ENCODE results near the gene TEAD1.

TEAD1 gene

DNA sequence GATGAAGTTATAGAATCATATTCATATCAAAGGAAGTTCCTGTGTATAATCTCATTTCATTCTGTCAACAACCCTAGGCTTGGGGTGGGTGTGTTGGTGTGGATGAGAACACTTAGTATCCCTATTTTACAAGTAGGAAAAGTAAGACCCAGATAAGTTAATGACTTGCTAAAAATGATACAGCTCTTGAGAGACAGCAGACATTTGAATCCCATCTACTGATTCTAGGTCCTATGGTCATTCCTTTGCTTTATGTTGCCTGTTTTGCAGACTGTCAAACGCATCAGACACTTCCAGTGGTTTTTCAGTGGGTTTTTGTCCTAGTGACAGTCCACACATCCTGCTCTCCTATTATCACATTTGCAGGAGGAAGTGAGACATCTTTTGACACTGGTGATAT, 153.1 kb downstream of the TEAD1 start:
- Histone ChIP-seq H3K36me3 (ENCODE audit: low read depth) (no peaks in the 10 kb centered on the region), H3K9me3 (ENCODE audit: severe bottlenecking) (no peaks in the 10 kb centered on the region), H3K27ac (ENCODE audit: poor library complexity, severe bottlenecking) (peak overlapping the region; percentile 67), H3K4me3 (ENCODE audit: severe bottlenecking) (no peak overlapping the region), H3K4me1 (ENCODE audit: insufficient read depth, poor library complexity, severe bottlenecking) (peaks cover 36% of the 10 kb centered on the region), H3K27me3 (ENCODE audit: insufficient read depth, poor library complexity, severe bottlenecking) (no peaks in the 10 kb centered on the region)
- ATAC-seq (ENCODE audit: low read depth) (no peak), DNase-seq (ENCODE audit: low spot score) (no peak)
- TF ChIP-seq, protein P1, sequence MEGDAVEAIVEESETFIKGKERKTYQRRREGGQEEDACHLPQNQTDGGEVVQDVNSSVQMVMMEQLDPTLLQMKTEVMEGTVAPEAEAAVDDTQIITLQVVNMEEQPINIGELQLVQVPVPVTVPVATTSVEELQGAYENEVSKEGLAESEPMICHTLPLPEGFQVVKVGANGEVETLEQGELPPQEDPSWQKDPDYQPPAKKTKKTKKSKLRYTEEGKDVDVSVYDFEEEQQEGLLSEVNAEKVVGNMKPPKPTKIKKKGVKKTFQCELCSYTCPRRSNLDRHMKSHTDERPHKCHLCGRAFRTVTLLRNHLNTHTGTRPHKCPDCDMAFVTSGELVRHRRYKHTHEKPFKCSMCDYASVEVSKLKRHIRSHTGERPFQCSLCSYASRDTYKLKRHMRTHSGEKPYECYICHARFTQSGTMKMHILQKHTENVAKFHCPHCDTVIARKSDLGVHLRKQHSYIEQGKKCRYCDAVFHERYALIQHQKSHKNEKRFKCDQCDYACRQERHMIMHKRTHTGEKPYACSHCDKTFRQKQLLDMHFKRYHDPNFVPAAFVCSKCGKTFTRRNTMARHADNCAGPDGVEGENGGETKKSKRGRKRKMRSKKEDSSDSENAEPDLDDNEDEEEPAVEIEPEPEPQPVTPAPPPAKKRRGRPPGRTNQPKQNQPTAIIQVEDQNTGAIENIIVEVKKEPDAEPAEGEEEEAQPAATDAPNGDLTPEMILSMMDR (IDR thresholded peaks at IDR 0.05; ENCODE audit: poor library complexity, severe bottlenecking) = no peak

DNA sequence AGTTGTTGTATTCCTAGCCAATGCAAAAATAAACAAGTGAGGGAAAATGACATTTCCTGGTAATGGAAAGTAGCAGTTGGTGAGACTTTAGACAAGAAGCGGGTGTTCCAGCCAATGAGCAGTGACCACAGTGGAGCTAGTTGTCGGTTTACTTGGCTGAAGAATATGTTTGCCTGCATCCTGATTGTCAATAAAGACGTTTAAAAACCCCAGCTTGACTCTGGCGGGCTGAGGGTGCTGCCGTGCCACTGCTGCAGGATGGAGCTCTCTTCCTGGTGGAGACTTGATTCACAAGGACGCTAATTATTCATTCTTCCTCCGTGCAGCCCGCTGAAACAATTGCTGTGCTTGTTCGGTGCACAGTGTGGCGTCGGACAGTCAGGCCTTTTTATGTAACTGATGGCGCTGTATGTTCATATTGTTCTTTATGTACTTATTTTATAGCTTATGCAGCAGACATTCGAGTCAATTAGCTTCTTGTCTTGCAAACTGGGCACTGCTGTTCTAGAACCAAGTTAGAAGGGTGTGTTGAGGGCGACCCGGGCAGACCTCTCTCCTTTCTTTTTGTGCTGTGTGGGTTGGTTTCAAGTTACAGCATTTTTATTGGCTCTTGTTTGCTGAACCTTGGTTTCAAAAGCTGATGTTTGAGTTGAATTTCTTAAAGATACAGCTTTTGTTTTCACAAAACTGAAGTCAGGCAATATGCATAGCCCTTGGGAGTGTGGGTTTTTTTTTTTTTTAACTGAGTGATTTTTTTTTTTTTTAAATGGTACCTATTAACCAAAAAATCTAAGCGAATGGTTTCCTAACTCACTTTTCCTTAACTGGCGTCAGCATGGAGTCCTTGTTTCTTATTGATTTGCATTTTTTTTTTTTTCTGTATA, 153.9 kb downstream of the TEAD1 start:
- Histone ChIP-seq H3K27ac (ENCODE audit: poor library complexity, severe bottlenecking) (peak overlapping the region; percentile 67), H3K27me3 (ENCODE audit: insufficient read depth, poor library complexity, severe bottlenecking) (no peaks in the 10 kb centered on the region), H3K36me3 (ENCODE audit: low read depth) (no peaks in the 10 kb centered on the region), H3K4me3 (ENCODE audit: severe bottlenecking) (peak overlapping the region; percentile 34), H3K9me3 (ENCODE audit: severe bottlenecking) (no peaks in the 10 kb centered on the region), H3K4me1 (ENCODE audit: insufficient read depth, poor library complexity, severe bottlenecking) (peaks cover 41% of the 10 kb centered on the region)
- ATAC-seq (ENCODE audit: low read depth) = peak; percentile 76
- TF ChIP-seq, protein P1 (IDR thresholded peaks at IDR 0.05; ENCODE audit: poor library complexity, severe bottlenecking) = no peak
- DNase-seq (ENCODE audit: low spot score) = no peak

DNA sequence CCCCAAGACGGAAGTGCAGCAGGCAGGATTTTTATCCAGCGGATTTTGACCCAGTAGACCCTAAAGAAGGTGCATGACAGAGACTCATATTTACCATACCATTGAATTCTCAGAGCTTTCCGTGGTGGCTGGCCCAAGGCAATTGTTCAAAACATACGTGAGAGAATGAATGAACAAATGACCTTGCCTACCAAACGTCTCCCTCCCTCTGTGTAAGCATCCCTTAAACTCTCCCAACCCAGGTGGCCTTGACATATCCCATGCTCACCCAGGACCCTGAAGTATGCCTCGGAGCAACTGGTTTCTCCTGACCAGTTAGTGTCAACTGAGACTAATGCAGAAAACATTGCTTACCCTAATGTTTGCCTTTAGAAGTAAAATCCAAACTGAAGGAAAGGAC, 154.9 kb downstream of the TEAD1 start:
- DNase-seq (ENCODE audit: low spot score) (no peak), ATAC-seq (ENCODE audit: low read depth) (no peak)
- Histone ChIP-seq H3K36me3 (ENCODE audit: low read depth) (no peaks in the 10 kb centered on the region), H3K9me3 (ENCODE audit: severe bottlenecking) (no peaks in the 10 kb centered on the region), H3K4me3 (ENCODE audit: severe bottlenecking) (no peak overlapping the region), H3K4me1 (ENCODE audit: insufficient read depth, poor library complexity, severe bottlenecking) (peaks cover 41% of the 10 kb centered on the region), H3K27ac (ENCODE audit: poor library complexity, severe bottlenecking) (peak overlapping the region; percentile 67), H3K27me3 (ENCODE audit: insufficient read depth, poor library complexity, severe bottlenecking) (no peaks in the 10 kb centered on the region)
- TF ChIP-seq, protein P1 (IDR thresholded peaks at IDR 0.05; ENCODE audit: poor library complexity, severe bottlenecking) = no peak

DNA sequence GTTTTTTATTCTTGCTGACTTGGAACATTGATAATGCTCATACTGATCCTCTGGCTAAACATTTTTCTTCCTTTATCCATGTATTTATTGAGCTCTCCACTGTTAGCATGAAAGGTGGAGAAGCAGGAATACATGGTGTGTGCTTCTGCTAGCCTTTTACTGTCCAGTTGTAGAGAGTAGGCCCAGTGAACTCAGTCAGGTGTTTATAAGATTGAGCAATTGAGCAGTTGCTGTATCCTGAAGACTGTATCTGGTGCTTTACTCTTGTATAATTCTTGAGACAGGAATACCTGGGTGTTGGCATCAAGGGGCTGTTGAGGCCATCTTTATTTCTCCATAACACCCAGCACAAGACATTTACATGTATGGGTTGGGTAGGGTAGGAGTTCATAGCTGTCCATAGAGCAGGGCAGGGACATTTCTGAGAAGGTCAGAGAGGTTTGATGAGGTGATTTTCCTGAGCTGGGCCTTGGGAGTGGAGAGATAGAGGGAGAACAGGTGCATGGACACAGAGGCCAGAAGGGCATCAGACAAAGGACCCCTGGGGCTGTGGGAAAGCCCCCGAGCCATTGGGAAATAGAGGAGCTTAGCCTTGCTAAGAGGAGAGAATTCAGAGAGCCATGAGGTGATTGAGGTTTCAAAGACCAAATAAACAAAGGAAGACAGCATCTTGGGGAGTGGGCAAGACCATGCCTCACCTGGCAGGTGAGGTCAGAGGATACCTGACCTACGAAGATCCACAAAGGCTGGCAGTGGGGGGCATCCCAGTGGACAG, 155.5 kb downstream of the TEAD1 start:
- H3K4me3 ChIP-seq (ENCODE audit: severe bottlenecking) = no peak overlapping the region
- TF ChIP-seq, protein P1 (IDR thresholded peaks at IDR 0.05; ENCODE audit: poor library complexity, severe bottlenecking) = no peak
- ATAC-seq (ENCODE audit: low read depth) (no peak), DNase-seq (ENCODE audit: low spot score) (no peak)
- no peak overlapping the region for H3K27ac ChIP-seq (ENCODE audit: poor library complexity, severe bottlenecking)
- H3K4me1 ChIP-seq (ENCODE audit: insufficient read depth, poor library complexity, severe bottlenecking) = peaks cover 41% of the 10 kb centered on the region
- H3K36me3 ChIP-seq (ENCODE audit: low read depth) = no peaks in the 10 kb centered on the region
- no peaks in the 10 kb centered on the region for H3K27me3 ChIP-seq (ENCODE audit: insufficient read depth, poor library complexity, severe bottlenecking)
- no peaks in the 10 kb centered on the region for H3K9me3 ChIP-seq (ENCODE audit: severe bottlenecking)
